DMS79 treated with DMSO at 0.1 percent for 48 hours (cell line): ENCODE data around the gene ABCB10.
"Not testable (repeated sequence)": the region's sequence is repeated elsewhere in the genome, so short reads cannot be mapped to it uniquely, and the experiment has no call there.

Source experiments
- DNase-seq: peaks from one replicate; lab custom pipeline; 2025; lab: John Stamatoyannopoulos, UW

ABCB10 gene

GRCh38 chr1:229536982-229537381 is 21.5 kb downstream of the ABCB10 start:
- no peak for DNase-seq

GRCh38 chr1:229535230-229535629 is 23.3 kb downstream of the ABCB10 start:
- no peak for DNase-seq

GRCh38 chr1:229531326-229531725 is 27.2 kb downstream of the ABCB10 start:
- DNase-seq, result no peak

GRCh38 chr1:229529639-229530038 is 28.9 kb downstream of the ABCB10 start:
- DNase-seq, result no peak

GRCh38 chr1:229526695-229527094 is 31.8 kb downstream of the ABCB10 start:
- DNase-seq, result no peak

GRCh38 chr1:229523052-229523451 is 35.5 kb downstream of the ABCB10 start:
- DNase-seq, result no peak

- peak; percentile 45 for DNase-seq
Measured at GRCh38 chr1:229514578-229515275, 43.8 kb downstream of the ABCB10 start.

- not testable (repeated sequence) for DNase-seq
Measured at GRCh38 chr1:229511625-229512024, 46.9 kb downstream of the ABCB10 start.

GRCh38 chr1:229511201-229511600 is 47.3 kb downstream of the ABCB10 start:
- DNase-seq, result not testable (repeated sequence)

GRCh38 chr1:229509576-229509975 is 48.9 kb downstream of the ABCB10 start:
- no peak for DNase-seq

GRCh38 chr1:229508823-229509337 is 49.6 kb downstream of the ABCB10 start:
- DNase-seq, result no peak

- DNase-seq, result peak; percentile 96
Measured at GRCh38 chr1:229507951-229508822, 50.3 kb downstream of the ABCB10 start, which contains the start of gene NUP133. Gene NUP133 (minus strand): TSS chr1:229508341. CDS start chr1:229508249, 92 bp downstream.

- peak; percentile 48 for DNase-seq
Measured at GRCh38 chr1:229507502-229507901, 51.0 kb downstream of the ABCB10 start.

- DNase-seq, result no peak
Measured at GRCh38 chr1:229506633-229507032, 51.9 kb downstream of the ABCB10 start.

GRCh38 chr1:229495782-229496181 is 62.7 kb downstream of the ABCB10 start:
- DNase-seq, result no peak

- DNase-seq, result no peak
Measured at GRCh38 chr1:229487181-229487580, 71.3 kb downstream of the ABCB10 start.

GRCh38 chr1:229485318-229485717 is 73.2 kb downstream of the ABCB10 start:
- no peak for DNase-seq

GRCh38 chr1:229482511-229482910 is 76.0 kb downstream of the ABCB10 start:
- no peak for DNase-seq

- no peak for DNase-seq
Measured at GRCh38 chr1:229480495-229480894, 78.0 kb downstream of the ABCB10 start.

GRCh38 chr1:229479660-229480399 is 78.7 kb downstream of the ABCB10 start:
- no peak for DNase-seq

- DNase-seq, result no peak
Measured at GRCh38 chr1:229478852-229479251, 79.7 kb downstream of the ABCB10 start.

- DNase-seq, result not testable (repeated sequence)
Measured at GRCh38 chr1:229475859-229476258, 82.6 kb downstream of the ABCB10 start.
